Measurements from ENCODE around the gene SLC26A1. TPM values are rescaled to one million over a fixed set of nuclear protein-coding genes. Genes with fewer than 3 reads are reported as not detected.
A peak's percentile ranks its signal among the peaks of the same experiment; 100 is the strongest.

The SLC26A1 gene
- total RNA-seq, 1 experiment from 2014 or later, result 1.8 TPM

DNA sequence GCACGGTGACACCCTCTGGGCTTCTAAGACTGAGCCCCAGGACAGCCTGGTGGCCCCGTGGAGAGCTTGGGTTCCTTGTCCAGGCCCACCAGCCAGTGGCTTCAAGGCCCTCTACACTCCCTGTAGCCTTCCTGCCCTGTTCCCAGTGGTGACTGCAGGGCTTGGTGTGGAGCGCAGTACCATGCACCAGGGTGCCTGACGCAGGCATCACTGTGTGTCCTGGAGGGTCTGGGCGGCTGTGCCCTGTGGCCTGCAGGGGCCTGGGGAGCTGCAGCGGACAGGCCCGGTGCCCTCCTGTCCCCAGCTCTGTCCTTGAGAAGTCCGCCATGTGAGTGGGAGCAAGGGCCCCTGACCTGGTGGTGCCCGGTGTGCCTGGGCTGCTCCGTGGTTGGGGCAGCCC, 22.5 kb upstream of the SLC26A1 start:
- H3K27ac ChIP-seq (ENCODE audit: low read length), result no peak overlapping the region
- H3K4me1 ChIP-seq (ENCODE audit: control insufficient read depth, insufficient read depth, low read length), result peaks cover 6% of the 10 kb centered on the region; the same call in 1 of the 2 replicates
- no TSS peak for BruUV-seq (replicated peaks)
- DNase-seq (ENCODE audit: low read depth, low spot score), result no peak
- no peaks in the 10 kb centered on the region for H3K27me3 ChIP-seq (ENCODE audit: control insufficient read depth, insufficient read depth, low read length)
- H3K4me3 ChIP-seq (ENCODE audit: low read depth in 2 of 2, low read length in 2 of 2), result no peak overlapping the region
- no peak for ATAC-seq
- ChIA-PET POLR2A (no interaction called here), CTCF (interaction anchor here (0.5 to 0.7 kb wide), 2 partner anchors 21 to 22 kb away, joined by 7 read pairs; no protein-coding TSS in a partner anchor)
- TF ChIP-seq SIN3A (IDR thresholded peaks at IDR 0.05; ENCODE audit: borderline replicate concordance, insufficient read depth, low read depth, low read length) (no peak), TCF7L2 (IDR thresholded peaks at IDR 0.05; ENCODE audit: low read depth, low read length) (no peak), POLR2AphosphoS5 (IDR thresholded peaks at IDR 0.05; ENCODE audit: low read depth, low read length) (no peak)
- TF ChIP-seq, protein P1, sequence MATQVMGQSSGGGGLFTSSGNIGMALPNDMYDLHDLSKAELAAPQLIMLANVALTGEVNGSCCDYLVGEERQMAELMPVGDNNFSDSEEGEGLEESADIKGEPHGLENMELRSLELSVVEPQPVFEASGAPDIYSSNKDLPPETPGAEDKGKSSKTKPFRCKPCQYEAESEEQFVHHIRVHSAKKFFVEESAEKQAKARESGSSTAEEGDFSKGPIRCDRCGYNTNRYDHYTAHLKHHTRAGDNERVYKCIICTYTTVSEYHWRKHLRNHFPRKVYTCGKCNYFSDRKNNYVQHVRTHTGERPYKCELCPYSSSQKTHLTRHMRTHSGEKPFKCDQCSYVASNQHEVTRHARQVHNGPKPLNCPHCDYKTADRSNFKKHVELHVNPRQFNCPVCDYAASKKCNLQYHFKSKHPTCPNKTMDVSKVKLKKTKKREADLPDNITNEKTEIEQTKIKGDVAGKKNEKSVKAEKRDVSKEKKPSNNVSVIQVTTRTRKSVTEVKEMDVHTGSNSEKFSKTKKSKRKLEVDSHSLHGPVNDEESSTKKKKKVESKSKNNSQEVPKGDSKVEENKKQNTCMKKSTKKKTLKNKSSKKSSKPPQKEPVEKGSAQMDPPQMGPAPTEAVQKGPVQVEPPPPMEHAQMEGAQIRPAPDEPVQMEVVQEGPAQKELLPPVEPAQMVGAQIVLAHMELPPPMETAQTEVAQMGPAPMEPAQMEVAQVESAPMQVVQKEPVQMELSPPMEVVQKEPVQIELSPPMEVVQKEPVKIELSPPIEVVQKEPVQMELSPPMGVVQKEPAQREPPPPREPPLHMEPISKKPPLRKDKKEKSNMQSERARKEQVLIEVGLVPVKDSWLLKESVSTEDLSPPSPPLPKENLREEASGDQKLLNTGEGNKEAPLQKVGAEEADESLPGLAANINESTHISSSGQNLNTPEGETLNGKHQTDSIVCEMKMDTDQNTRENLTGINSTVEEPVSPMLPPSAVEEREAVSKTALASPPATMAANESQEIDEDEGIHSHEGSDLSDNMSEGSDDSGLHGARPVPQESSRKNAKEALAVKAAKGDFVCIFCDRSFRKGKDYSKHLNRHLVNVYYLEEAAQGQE (IDR thresholded peaks at IDR 0.05; ENCODE audit: insufficient read depth in 1 of 2, low read depth in 2 of 2, low read length in 1 of 2), result no peak
- TF ChIP-seq, protein P2, sequence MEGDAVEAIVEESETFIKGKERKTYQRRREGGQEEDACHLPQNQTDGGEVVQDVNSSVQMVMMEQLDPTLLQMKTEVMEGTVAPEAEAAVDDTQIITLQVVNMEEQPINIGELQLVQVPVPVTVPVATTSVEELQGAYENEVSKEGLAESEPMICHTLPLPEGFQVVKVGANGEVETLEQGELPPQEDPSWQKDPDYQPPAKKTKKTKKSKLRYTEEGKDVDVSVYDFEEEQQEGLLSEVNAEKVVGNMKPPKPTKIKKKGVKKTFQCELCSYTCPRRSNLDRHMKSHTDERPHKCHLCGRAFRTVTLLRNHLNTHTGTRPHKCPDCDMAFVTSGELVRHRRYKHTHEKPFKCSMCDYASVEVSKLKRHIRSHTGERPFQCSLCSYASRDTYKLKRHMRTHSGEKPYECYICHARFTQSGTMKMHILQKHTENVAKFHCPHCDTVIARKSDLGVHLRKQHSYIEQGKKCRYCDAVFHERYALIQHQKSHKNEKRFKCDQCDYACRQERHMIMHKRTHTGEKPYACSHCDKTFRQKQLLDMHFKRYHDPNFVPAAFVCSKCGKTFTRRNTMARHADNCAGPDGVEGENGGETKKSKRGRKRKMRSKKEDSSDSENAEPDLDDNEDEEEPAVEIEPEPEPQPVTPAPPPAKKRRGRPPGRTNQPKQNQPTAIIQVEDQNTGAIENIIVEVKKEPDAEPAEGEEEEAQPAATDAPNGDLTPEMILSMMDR (IDR thresholded peaks at IDR 0.05), result no peak
- H3K36me3 ChIP-seq (ENCODE audit: control insufficient read depth, insufficient read depth, low read length), result no peaks in the 10 kb centered on the region
- H3K9me3 ChIP-seq (ENCODE audit: control insufficient read depth, insufficient read depth, low read depth, low read length), result no peaks in the 10 kb centered on the region
- intact Hi-C loops (cut with micrococcal nuclease; ENCODE audit: unreplicated experiment), result no loop called here
- in situ Hi-C loops (cut with HindIII; ENCODE audit: low pct_unique_long_range_greater_than_20kb, low sequenced_read_pairs), result no loop called here

DNA sequence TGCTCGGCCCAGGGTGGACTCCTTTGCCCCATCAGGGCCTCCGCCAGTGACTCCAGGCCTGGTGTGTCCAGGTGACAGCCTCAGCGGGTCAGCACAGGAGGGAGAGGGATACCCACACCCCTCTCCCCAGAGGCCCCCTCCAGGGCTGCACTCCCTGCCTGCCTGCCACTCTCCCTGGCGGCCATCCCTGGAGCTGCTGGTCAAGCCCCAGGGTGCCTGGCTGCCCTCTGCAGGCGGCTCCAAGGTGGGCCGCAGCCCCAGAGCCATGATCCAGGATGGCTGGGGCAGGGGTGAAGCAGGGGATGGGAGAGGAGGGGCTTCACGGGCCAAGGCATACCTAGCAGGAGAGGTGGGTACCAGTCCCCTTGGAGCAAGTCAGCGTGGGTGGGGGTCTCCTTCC, 22.0 kb upstream of the SLC26A1 start:
- DNase-seq (ENCODE audit: low read depth, low spot score) (no peak), ATAC-seq (no peak)
- POLR2A ChIA-PET, result no interaction called here
- H3K27ac ChIP-seq (ENCODE audit: low read length), result no peak overlapping the region
- no TSS peak for BruUV-seq (replicated peaks)
- intact Hi-C loops (cut with micrococcal nuclease; ENCODE audit: unreplicated experiment), result no loop called here
- no peak for TF ChIP-seq TCF7L2 (IDR thresholded peaks at IDR 0.05; ENCODE audit: low read depth, low read length)
- no peak overlapping the region for H3K4me3 ChIP-seq (ENCODE audit: low read depth in 2 of 2, low read length in 2 of 2)
- CTCF ChIA-PET, result no interaction called here
- peaks cover 6% of the 10 kb centered on the region; the same call in 1 of the 2 replicates for H3K4me1 ChIP-seq (ENCODE audit: control insufficient read depth, insufficient read depth, low read length)
- in situ Hi-C loops (cut with HindIII; ENCODE audit: low pct_unique_long_range_greater_than_20kb, low sequenced_read_pairs), result no loop called here
- no peaks in the 10 kb centered on the region for H3K27me3 ChIP-seq (ENCODE audit: control insufficient read depth, insufficient read depth, low read length)
- H3K36me3 ChIP-seq (ENCODE audit: control insufficient read depth, insufficient read depth, low read length), result no peaks in the 10 kb centered on the region
- H3K9me3 ChIP-seq (ENCODE audit: control insufficient read depth, insufficient read depth, low read depth, low read length), result no peaks in the 10 kb centered on the region

DNA sequence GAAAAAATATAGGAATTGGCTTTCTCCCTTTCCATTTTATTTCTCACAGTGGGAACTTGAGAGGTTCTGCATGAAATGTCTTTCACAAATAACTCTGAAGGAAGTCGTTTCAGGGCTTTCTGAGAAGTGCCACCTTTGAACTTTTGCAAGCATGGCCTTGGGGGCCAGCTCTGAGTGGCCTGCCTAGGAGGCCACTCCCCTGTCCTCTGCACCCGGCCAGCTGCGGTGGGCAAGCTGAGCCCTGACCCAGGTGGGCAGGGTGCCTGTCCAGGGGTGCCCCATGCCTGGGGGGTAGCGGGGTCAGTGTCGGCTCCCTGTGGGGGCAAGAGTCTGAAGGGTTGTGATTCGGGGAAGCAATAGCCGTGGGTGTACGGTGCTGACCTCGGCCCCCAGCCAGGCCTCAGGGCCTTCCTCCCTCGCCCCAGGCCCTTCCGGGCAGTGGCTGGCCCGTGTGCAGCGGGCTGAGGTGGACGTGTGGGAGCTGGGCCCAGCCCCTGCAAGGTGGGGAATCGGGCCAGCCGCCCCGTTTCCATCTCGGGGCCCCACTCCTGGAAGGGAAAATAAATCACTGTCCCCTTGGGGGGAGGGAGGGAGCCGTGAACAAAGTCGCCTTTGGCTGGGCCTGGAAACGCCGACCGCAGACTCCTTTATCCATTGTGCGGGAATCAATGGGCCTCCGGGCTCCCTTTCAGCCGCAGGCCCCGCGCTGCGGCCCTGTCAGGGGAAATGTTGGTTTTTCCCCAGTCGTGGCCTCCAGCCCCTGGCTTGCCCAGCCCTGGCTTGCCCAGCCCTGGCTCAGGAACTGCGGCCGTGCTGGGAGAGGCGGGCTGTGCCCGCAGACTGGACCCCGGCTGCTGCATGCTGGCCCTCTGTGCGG, 21.3 kb upstream of the SLC26A1 start:
- no peak for TF ChIP-seq POLR2AphosphoS5 (IDR thresholded peaks at IDR 0.05; ENCODE audit: low read depth, low read length)
- TF ChIP-seq, protein P1 (IDR thresholded peaks at IDR 0.05; ENCODE audit: insufficient read depth in 1 of 2, low read depth in 2 of 2, low read length in 1 of 2), result no peak
- TF ChIP-seq SIN3A (IDR thresholded peaks at IDR 0.05; ENCODE audit: borderline replicate concordance, insufficient read depth, low read depth, low read length), result no peak
- TF ChIP-seq TCF7L2 (IDR thresholded peaks at IDR 0.05; ENCODE audit: low read depth, low read length), result no peak
- DNase-seq (ENCODE audit: low read depth, low spot score) (no peak), ATAC-seq (no peak)
- H3K27ac ChIP-seq (ENCODE audit: low read length), result no peak overlapping the region
- ChIA-PET POLR2A (no interaction called here), CTCF (no interaction called here)
- no peaks in the 10 kb centered on the region for H3K27me3 ChIP-seq (ENCODE audit: control insufficient read depth, insufficient read depth, low read length)
- H3K9me3 ChIP-seq (ENCODE audit: control insufficient read depth, insufficient read depth, low read depth, low read length), result no peaks in the 10 kb centered on the region
- H3K36me3 ChIP-seq (ENCODE audit: control insufficient read depth, insufficient read depth, low read length), result no peaks in the 10 kb centered on the region
- TSS peak; percentile 84 for BruUV-seq (replicated peaks)
- no peak overlapping the region for H3K4me3 ChIP-seq (ENCODE audit: low read depth in 2 of 2, low read length in 2 of 2)
- peaks cover 6% of the 10 kb centered on the region; the same call in 1 of the 2 replicates for H3K4me1 ChIP-seq (ENCODE audit: control insufficient read depth, insufficient read depth, low read length)
- intact Hi-C loops (cut with micrococcal nuclease; ENCODE audit: unreplicated experiment), result no loop called here
- in situ Hi-C loops (cut with HindIII; ENCODE audit: low pct_unique_long_range_greater_than_20kb, low sequenced_read_pairs), result no loop called here

All from Panc1 (cell line).